GM18873 (cell line): ENCODE measurements around the gene MRTFB.

ENCODE experiments used
- ATAC-seq: cut with Tn5 transposase; IDR thresholded peaks from one replicate; pipeline ENCODE4 v1.9.1; 2021; ENCODE audit warnings: mild to moderate bottlenecking, moderate library complexity, moderate number of reproducible peaks; ENCODE audit not compliant: unreplicated experiment, low FRiP score

Gene MRTFB

DNA sequence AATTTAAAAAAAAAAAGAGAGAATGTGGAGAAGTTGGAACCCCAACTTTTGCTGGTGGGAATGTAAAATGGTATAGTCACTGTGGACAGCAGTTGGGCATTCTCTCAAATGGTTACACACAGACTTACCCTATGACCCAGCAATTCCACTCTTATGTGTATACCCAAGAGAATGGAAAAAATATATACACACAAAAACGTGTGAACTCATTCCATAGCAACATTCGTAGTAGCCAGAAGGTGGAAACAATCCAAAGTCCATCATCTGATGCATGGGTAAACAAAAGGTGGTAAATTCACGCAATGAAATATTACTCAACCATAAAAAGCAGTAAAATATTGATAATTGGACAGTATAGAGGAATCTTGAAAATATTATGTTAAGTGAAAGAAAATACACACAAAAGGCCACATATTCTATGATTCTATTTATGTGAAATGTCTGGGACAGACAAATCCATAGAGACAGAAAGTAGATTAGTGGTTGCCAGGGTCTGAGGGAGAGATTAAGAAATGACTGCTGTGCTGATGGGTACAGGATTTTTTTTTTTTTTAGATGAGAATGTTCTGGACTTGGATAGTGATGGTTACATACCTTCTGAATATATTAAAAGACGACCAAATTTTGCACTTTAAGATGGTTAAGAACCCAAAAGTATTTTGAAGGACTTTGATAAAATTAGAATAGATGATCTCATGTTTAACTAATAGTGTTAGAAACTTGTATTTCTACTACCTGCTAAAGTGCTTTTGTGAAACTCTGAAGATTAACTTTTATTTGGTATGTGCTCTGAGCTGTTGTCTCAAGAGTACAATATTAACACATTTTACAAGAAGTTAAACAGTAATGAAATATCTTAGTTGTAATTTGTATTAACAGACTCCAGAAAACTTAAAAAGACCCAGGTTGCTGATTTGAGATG, 60.9 kb downstream of the MRTFB start:
- no peak for ATAC-seq

DNA sequence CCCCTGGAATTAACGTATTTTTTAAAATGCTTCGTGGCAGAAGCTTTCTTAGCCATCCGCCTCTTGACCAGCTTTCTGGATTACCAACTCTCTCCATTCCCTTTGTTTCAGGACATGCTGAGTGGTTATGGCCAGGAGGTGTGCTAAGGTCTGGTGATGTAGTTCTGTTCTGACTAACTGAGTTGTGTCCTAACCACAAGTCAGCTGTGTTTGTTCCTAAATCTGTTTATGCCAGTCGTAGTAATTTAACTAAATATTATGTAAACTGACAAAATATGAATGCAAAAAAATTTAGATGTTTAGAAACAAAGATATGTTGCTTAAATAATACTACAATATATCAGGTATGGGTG, 61.6 kb downstream of the MRTFB start:
- ATAC-seq: peak; percentile 62

DNA sequence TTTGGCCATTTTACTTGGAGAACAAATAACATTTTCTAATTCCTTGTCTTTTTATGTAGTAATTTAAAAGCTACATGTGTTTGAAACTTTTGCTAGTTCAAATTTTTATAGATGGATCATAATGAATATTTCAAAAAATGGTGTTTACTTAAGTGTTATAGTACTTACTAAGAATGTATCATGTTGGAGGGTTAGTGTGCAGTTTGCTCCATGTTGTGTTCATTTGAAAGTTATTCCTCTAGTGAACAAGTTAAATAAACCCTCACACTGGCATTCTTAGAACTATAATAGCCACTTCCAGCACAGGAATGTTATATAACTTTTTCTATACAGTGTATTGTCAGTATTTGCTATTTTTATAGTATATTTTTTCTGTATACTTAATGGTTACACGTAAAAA, 62.8 kb downstream of the MRTFB start:
- no peak for ATAC-seq

DNA sequence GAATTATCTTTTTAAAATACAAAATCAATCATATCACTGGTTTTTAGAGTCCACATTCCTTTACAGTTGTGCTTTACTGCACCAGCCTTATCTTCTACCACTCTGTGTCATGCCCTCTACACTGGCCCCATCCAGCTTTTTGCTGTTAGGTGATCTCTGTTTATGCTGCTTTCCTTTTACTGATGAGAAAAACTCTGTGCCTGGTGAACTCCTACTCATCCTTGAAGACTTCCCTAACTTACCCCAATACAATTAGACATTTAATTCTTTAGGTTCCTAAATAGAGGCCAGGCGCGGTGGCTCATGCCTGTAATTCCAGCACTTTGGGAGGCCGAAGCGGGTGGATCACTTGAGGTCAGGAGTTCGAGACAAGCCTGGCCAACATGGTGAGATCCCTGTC, 64.6 kb downstream of the MRTFB start:
- no peak for ATAC-seq

DNA sequence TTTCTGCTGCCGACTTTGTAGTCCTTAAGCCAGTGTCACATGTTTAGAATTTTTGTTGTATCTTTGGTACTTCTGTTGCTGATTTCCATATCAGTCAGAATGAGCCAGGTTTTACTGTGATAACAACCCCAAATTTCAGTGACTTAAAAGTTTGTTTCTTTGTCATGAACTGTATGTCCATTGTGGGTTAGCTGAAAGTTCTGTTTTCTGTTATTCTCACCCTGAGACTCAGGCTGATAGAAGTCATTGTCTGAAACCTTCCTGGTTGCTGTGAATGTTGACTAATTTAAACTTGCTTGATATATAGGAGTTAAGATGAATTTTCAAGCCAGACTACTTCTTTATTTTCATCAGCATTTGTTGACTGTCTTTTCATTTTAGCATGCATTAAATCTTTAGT, 68.8 kb downstream of the MRTFB start:
- no peak for ATAC-seq

DNA sequence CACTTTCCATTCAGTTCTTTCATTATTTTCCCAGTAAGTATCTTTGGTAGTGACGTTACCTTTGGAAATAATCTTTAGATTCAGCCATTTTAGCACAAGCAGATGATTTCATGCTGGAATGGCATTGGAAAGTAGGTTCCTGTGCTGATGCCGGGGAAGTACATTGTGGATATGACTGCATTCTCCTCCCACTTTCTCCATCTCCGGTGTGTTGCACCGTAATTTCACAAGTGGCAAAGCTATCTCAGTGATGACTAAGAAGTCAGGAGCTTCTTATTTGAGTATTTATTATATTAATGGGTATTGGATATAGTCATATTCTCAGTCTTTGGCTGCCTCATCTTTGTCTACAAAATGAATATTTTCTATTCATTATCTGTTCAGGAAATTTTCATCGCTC, 69.8 kb downstream of the MRTFB start:
- no peak for ATAC-seq

DNA sequence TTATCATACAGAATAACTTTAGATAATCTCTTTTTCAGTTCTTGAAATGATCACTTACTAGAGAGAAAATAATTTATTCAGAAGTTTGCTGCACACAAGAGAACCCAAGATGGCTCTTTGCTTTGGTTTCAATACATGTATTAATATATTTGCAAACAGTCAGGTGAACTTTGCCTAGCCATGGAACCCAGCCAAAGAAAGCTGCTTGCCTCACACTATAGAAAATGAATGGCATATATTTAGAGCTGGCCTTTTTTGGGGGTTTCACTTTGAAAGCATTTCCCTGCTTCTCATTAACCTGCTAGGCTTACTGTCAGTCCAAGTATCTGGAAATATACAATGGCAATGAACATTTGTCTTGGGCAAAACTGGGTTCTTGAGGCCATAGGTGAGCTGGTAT, 75.3 kb downstream of the MRTFB start:
- no peak for ATAC-seq

DNA sequence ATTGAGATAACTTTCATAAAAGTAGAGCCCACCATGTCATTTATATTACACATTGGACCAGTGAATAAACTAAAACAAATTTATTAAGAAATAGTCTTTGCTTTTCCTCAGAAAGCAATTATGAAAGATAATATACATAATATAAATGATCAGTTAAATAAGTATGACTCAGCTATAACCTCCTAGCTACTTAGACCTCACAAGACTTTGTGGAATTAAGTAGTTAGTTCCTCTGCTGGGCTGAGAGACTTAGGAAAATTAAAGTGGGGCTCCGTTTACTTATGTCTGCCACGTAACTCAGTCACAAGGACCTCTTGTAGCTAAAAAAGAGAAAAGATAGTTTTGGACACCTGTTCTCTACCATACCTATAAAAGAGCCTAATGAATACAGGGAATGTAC, 76.9 kb downstream of the MRTFB start:
- no peak for ATAC-seq

DNA sequence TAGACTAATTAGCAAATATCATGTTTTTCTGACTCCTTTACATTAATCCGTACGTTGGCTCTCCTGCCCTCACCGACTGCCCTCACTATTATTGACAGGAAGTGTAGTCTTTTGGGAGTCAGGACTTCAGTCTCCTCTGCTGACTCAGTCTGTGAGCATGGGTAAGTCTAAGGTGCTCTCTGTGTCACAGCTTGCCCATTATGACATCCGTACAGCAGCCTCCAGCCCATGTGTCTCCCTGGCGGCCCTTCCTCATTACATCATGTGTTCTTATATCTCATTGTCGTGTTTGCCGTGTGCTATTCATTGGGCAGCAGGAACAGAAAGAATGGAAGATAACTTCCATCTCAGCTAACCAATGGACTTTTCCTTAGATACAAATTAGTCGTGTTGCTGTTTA, 77.5 kb downstream of the MRTFB start:
- no peak for ATAC-seq

DNA sequence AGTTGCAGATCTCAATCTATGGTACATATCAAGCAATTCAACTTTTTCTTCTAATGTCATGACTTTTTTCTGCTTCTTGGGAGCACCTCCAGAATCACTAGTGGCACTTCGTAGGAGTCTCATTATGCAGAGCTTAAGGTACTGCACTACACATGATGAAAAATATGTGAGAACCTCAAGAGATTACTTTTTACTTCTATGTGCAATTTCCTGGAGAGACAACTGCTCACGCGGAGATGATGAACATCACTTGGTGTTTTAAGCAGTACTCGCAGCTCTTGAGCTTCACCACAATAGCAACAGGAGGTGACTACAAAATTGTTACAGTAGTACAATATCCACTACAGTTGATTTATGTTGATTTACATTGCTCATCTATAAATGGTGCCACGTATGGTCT, 79.7 kb downstream of the MRTFB start:
- no peak for ATAC-seq

DNA sequence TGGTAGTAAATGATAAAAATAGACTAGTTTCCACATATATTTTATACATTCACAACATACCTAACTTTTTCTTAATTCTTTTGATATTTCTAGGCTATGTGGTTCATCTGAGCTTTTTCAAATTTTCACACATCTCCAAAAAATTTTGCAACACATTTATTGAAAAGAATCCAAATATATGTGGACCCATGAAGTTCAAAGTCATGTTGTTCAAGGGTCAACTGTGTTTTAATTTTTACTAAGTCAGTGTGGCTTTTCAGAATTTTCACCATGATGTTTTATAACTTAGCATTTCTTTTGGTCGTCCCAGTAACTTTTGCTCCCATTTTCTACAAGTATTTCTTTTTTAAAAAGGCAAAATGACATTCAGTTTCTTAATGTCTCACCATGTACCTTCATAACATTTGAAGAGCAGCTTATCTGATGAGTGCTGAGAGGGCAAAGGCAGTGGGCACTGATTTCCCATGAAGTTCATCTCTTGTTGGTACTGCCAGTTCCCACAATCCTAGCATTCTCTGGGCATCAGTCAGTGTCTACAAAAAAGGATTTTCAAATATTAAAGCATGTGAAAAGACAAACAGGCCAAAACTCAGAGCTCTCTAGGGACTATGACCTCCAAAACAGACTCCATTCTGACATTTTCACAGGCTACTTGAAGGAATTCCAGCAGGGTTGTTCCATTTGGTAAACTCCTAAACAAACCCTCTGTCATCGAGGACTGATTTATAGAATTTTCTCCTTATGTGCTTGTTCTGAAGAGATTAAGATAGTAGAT, 80.3 kb downstream of the MRTFB start:
- ATAC-seq: no peak

DNA sequence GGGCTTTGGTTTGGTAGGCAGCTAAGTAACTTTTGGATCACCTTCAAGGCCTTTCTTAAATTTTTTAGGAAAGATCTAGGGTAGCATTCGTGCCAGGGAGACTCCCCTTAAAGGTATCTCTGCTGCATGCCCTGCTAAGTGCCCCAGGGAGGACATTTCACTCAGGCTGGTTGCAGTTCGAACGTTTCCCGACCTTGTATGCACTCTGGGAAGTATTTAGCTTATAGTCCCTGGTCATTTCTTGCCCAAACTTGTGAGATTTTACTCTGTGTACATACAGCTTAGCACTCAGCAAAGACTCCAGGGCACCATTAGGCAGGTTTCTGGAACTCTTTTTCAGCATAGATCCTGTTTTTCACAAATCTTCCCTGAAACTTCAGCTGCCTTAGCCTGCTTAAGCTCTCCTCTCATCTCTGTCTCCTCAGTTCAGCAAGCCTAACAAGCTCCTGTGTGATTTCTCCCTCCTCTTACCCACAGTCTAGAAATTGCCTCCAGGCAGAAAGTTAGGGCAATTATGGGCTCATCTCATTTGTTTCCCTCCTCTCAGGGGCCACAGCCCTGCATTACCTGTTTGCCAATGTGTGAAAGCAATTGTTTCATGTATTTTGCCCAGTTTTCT, 84.6 kb downstream of the MRTFB start:
- no peak for ATAC-seq

DNA sequence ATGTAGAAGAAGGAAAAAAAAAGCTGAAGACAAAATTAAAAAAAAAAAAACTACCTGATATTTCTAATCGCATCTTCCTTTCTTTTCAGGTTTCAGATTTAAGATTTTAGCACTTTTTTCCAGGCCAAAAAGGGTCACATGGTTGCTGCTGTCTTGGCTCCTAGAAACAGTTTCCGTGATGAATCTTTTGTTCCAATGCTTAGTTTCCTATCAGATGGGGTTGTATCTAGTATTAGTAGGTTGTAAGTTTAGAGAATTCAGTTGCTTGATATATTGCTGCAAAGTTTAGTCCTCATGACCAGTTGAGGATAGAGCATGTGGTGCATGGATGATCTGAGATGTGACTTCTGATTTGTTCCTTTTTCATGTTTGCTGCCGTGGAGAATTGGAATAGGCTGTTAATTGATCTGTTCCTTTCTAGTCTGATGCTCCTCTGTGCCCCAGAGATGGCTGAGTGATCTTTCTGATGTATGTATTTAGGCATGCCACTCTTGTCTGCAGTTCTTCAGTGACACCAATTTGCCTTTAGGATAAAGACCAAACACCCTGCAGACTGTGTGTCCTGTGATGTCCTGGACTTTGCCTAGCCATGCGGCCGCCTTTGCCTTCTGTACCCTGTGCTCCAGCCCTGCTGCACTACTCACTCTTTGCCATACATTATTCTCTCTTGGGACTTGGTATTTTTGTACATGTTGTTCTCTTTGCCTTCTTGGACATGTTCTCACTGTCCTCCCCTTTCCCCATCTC, 94.0 kb downstream of the MRTFB start:
- ATAC-seq: no peak

DNA sequence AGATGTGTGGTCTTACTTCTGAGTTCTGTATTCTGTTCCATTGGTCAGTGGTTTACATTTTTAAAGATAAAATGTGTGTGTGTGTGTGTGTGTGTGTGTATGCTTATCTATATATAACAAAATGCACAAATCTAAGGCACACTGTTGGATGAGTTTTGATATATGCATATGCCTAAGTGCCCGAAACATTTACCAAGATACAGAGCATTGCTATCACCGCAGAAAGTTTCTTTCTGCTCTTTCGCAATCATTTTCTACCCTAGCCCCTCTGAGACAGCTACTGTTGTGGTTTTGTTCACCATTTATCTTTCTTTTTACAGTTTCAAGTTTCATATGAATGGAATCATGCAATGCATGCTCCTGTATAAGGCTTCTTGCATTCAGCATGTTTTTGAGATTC, 97.0 kb downstream of the MRTFB start:
- no peak for ATAC-seq

DNA sequence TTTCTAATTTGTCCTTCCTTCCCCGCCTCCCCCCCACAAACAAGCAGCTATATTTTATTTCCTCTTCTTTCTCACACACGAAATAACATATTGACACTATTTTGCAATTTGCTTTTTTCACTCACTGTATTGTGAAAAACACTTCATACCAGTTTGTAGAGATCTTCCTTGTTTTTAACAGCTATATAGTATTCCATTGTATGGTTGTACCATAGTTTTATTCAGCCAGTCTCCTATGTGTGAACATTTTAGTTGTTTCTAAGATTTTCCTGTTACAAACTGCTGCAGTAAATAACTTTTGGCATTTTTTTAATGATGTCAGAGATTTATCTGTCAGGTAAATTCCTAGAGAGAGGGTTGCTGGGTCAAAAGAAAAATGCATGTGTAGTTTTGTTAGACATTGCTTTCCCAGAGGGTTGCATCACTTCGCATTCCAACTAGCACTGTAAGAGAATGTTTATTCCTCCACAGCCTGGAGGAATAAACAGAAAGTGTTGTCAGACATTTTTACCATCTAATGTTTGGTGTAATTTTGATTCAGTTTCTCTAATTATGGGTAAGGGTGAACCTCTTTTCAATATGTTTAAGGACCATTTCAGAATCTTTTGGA, 101.2 kb downstream of the MRTFB start:
- ATAC-seq: no peak

DNA sequence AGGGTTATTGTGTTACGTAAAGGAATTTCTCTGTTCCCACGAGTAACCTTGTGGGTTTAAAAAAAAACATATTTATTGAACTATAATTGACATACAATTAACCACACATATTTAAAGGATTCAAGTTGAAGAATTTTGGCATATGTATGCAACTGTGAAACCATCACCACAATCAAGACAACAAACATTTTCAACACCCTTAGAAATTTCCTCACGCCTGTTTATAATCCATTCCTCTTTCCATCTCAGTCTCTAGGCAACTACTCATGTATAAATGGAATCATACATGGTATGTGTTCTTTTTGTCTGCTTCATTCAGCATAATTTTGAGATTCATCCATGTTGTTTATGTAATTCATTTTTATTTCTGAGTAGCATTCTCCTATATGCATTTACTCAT, 104.0 kb downstream of the MRTFB start:
- no peak for ATAC-seq

DNA sequence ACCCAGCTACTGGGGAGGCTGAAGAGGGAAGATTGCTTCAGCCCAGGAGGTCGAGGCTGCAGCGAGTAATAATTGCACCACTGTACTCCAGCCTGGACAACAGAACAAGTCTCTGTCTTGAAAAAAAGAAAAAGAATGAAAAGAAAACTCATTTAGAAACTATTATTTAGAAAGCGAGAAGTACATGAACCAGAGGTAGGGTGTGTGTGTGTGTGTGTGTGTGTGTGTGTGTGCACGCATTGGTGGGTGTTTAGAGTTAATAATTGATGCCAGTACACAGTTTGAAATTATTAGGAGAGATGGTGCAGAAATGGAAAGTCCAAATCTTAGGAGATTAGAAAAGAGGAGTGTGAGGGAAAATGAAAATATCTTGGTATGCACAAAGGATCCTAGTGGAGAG, 106.6 kb downstream of the MRTFB start:
- no peak for ATAC-seq

DNA sequence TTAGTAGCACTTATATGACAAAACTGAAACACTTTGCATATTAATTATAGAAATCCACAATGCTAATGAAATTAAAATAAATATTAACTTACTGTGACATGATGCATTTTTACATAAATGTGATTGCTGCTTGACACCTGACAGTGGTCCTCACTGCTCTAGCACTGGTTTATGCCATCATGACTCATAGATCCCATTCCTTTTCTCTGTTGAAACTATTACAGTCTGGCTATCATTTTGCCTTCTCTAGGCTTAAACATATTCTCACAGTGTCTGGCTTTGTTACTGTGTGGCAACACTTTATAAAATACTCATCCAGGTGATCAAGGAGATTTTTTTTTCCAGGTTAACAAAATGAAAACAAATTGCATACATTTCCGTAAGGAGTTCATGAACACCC, 108.0 kb downstream of the MRTFB start:
- ATAC-seq: no peak

DNA sequence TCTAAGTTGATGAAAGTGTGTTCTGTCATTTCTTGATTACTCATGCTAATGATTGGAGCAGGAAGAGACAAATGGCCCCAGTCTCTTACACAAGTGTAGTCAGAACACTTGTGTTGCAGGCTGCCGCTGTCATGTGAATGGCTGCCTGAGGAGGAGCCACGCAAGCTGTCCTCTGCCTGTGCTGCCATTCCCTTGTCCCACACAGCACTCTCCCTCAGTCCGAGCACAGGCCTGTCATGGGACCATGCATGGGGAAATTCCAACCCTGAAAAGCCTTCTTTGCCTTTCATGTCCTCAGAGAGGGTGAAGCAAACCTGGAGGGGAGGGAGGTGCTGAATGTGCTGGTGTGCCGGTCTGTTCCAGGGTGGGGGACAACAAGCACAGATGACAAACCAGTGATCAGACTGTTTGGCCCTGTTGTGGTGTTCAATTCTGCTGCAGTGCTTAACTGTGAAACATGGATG, 109.4 kb downstream of the MRTFB start:
- ATAC-seq: no peak

DNA sequence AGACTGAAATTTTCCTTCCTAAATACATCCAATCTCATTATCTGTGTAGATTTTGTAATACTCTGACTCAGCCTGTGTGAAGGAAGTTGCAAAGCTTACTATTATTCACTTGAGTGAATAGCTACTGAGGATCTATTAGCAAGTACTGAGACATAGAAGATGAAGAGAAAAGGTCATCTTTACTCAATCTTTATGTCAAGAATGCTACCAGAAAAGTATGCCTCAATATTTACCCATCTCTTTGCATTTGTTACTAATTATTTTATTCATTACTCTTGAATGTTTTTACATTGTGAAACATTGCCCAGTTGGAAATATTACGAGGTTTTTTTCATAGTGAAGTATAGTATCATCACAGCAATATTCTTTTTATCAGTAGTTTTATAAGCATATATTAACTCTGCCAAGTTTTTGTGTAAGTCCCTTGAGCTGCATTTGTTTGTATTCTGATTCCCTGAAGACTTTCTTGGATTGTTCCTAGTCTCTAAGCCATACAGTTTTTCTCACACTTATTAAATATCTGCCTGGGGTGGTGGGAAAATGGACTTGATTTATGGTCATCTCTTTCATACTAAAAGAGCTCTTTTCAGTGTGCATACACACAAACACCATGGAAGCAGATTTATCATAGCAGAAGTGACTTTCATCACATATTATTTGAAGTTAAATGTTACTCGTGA, 110.4 kb downstream of the MRTFB start:
- no peak for ATAC-seq
